Measurements from ENCODE around the gene ZNF341. TPM values are rescaled to one million over a fixed set of nuclear protein-coding genes. Genes with fewer than 3 reads are reported as not detected.

Gene ZNF341
- 1 to 10 TPM; 4.8 to 6.0 (median 5.2) TPM for total RNA-seq

- Mint-ChIP-seq H3K9me3 (peaks cover 5% of the 10 kb centered on the region), H3K36me3 (ENCODE audit: insufficient read depth) (peaks cover 8% of the 10 kb centered on the region), H3K4me3 (peak within 1 kb of the TSS; percentile 83), H3K4me1 (ENCODE audit: low read depth) (peaks cover 22% of the 10 kb centered on the region), H3K27me3 (ENCODE audit: low read depth) (no peaks in the 10 kb centered on the region)
- ATAC-seq (peak; percentile 82 to 91), DNase-seq (peak; percentile 86)
Observed at GRCh38 chr20:33731693-33732165, at the start of gene ZNF341. ZNF341 (plus strand) TSS chr20:33731996; CDS start chr20:33732022, 26 bp downstream.

GRCh38 chr20:33684533-33685327 lies 47.1 kb upstream of the ZNF341 start:
- no peaks in the 10 kb centered on the region for H3K36me3 Mint-ChIP-seq (ENCODE audit: insufficient read depth)
- H3K4me1 Mint-ChIP-seq (ENCODE audit: low read depth): peaks cover 43% of the 10 kb centered on the region
- DNase-seq (no peak), ATAC-seq (no peak)
- H3K27me3 Mint-ChIP-seq (ENCODE audit: low read depth): no peaks in the 10 kb centered on the region
- no peaks in the 10 kb centered on the region for H3K9me3 Mint-ChIP-seq
- H3K4me3 Mint-ChIP-seq: peak overlapping the region; percentile 87

GRCh38 chr20:33685328-33686099 lies 46.3 kb upstream of the ZNF341 start:
- Mint-ChIP-seq H3K9me3 (no peaks in the 10 kb centered on the region), H3K4me1 (ENCODE audit: low read depth) (peaks cover 47% of the 10 kb centered on the region), H3K36me3 (ENCODE audit: insufficient read depth) (no peaks in the 10 kb centered on the region), H3K27me3 (ENCODE audit: low read depth) (no peaks in the 10 kb centered on the region), H3K4me3 (peak overlapping the region; percentile 87)
- ATAC-seq (peak; percentile 62 to 70), DNase-seq (no peak)

GRCh38 chr20:33686100-33686983 lies 45.5 kb upstream of the ZNF341 start, which contains the start of gene E2F1:
E2F1 (minus strand) TSS chr20:33686385; CDS start chr20:33686264, 121 bp downstream.
- peak within 1 kb of the TSS; percentile 87 for H3K4me3 Mint-ChIP-seq
- H3K9me3 Mint-ChIP-seq: no peaks in the 10 kb centered on the region
- H3K4me1 Mint-ChIP-seq (ENCODE audit: low read depth): peaks cover 45% of the 10 kb centered on the region
- no peaks in the 10 kb centered on the region for H3K36me3 Mint-ChIP-seq (ENCODE audit: insufficient read depth)
- peak; percentile 87 to 90 for ATAC-seq
- peak; percentile 91 for DNase-seq
- no peaks in the 10 kb centered on the region for H3K27me3 Mint-ChIP-seq (ENCODE audit: low read depth)

GRCh38 chr20:33686984-33687366 lies 44.8 kb upstream of the ZNF341 start:
- DNase-seq: no peak
- no peaks in the 10 kb centered on the region for H3K9me3 Mint-ChIP-seq
- no peaks in the 10 kb centered on the region for H3K36me3 Mint-ChIP-seq (ENCODE audit: insufficient read depth)
- no peaks in the 10 kb centered on the region for H3K27me3 Mint-ChIP-seq (ENCODE audit: low read depth)
- H3K4me3 Mint-ChIP-seq: peak overlapping the region; percentile 79
- peaks cover 41% of the 10 kb centered on the region for H3K4me1 Mint-ChIP-seq (ENCODE audit: low read depth)
- ATAC-seq: no peak

GRCh38 chr20:33687370-33687915 lies 44.4 kb upstream of the ZNF341 start:
- peaks cover 40% of the 10 kb centered on the region for H3K4me1 Mint-ChIP-seq (ENCODE audit: low read depth)
- peak overlapping the region; percentile 79 for H3K4me3 Mint-ChIP-seq

GRCh38 chr20:33687993-33688937 lies 43.5 kb upstream of the ZNF341 start:
- Mint-ChIP-seq H3K4me1 (ENCODE audit: low read depth) (peaks cover 40% of the 10 kb centered on the region), H3K4me3 (no peak overlapping the region), H3K9me3 (no peaks in the 10 kb centered on the region), H3K36me3 (ENCODE audit: insufficient read depth) (no peaks in the 10 kb centered on the region), H3K27me3 (ENCODE audit: low read depth) (no peaks in the 10 kb centered on the region)
- no peak for ATAC-seq
- DNase-seq: no peak

More at GRCh38 chr20:33687370-33687915, 44.4 kb upstream of the ZNF341 start:
- H3K27me3 Mint-ChIP-seq (ENCODE audit: low read depth): no peaks in the 10 kb centered on the region
- H3K36me3 Mint-ChIP-seq (ENCODE audit: insufficient read depth): no peaks in the 10 kb centered on the region
- no peaks in the 10 kb centered on the region for H3K9me3 Mint-ChIP-seq
- DNase-seq (no peak), ATAC-seq (no peak)

- Mint-ChIP-seq H3K4me3 (no peak overlapping the region), H3K27me3 (ENCODE audit: low read depth) (no peaks in the 10 kb centered on the region), H3K4me1 (ENCODE audit: low read depth) (peaks cover 40% of the 10 kb centered on the region), H3K36me3 (ENCODE audit: insufficient read depth) (no peaks in the 10 kb centered on the region), H3K9me3 (no peaks in the 10 kb centered on the region)
- ATAC-seq (no peak), DNase-seq (no peak)
Observed at GRCh38 chr20:33688938-33689424, 42.8 kb upstream of the ZNF341 start.

- Mint-ChIP-seq H3K9me3 (no peaks in the 10 kb centered on the region), H3K36me3 (ENCODE audit: insufficient read depth) (no peaks in the 10 kb centered on the region), H3K4me1 (ENCODE audit: low read depth) (peaks cover 40% of the 10 kb centered on the region), H3K4me3 (no peak overlapping the region), H3K27me3 (ENCODE audit: low read depth) (no peaks in the 10 kb centered on the region)
- ATAC-seq (no peak), DNase-seq (no peak)
Observed at GRCh38 chr20:33689493-33689892, 42.3 kb upstream of the ZNF341 start.

GRCh38 chr20:33689973-33690372 lies 41.8 kb upstream of the ZNF341 start:
- ATAC-seq (peak; percentile 16 to 18), DNase-seq (peak; percentile 47)
- Mint-ChIP-seq H3K9me3 (no peaks in the 10 kb centered on the region), H3K36me3 (ENCODE audit: insufficient read depth) (no peaks in the 10 kb centered on the region), H3K27me3 (ENCODE audit: low read depth) (no peaks in the 10 kb centered on the region), H3K4me3 (peak overlapping the region; percentile 17), H3K4me1 (ENCODE audit: low read depth) (peaks cover 36% of the 10 kb centered on the region)

- Mint-ChIP-seq H3K9me3 (no peaks in the 10 kb centered on the region), H3K4me1 (ENCODE audit: low read depth) (peaks cover 20% of the 10 kb centered on the region), H3K27me3 (ENCODE audit: low read depth) (no peaks in the 10 kb centered on the region), H3K4me3 (no peak overlapping the region), H3K36me3 (ENCODE audit: insufficient read depth) (no peaks in the 10 kb centered on the region)
- no peak for DNase-seq
- ATAC-seq: no peak
Observed at GRCh38 chr20:33693289-33693688, 38.5 kb upstream of the ZNF341 start.

- H3K36me3 Mint-ChIP-seq (ENCODE audit: insufficient read depth): no peaks in the 10 kb centered on the region
- H3K27me3 Mint-ChIP-seq (ENCODE audit: low read depth): no peaks in the 10 kb centered on the region
- no peak for DNase-seq
- ATAC-seq: no peak
- no peaks in the 10 kb centered on the region for H3K9me3 Mint-ChIP-seq
- H3K4me3 Mint-ChIP-seq: no peak overlapping the region
- peaks cover 13% of the 10 kb centered on the region for H3K4me1 Mint-ChIP-seq (ENCODE audit: low read depth)
Observed at GRCh38 chr20:33693741-33694638, 37.8 kb upstream of the ZNF341 start.
